Measurements from ENCODE around the gene EYS. TPM values are rescaled to one million over a fixed set of nuclear protein-coding genes. Genes with fewer than 3 reads are reported as not detected.

EYS gene
- polyA plus RNA-seq, result 0.56 and 0.91 TPM in 2 replicates

GRCh38 chr6:65707126-65707826 lies at the start of gene EYS:
TSS of gene EYS (minus strand) at chr6:65707226. CDS start at chr6:65495410, 211,816 bp downstream.

Data from Purkinje cell (primary cell).